Measurements from ENCODE around the gene ADAD2. TPM values are rescaled to one million over a fixed set of nuclear protein-coding genes. Genes with fewer than 3 reads are reported as not detected.

ADAD2 gene
- total RNA-seq, 1 experiment from 2014 or later, result not detected

GRCh38 chr16:84175350-84176081, 15.4 kb upstream of the ADAD2 start:
- DNase-seq, result peak; percentile 57 to 74
- H3K4me2 ChIP-seq, result no peak overlapping the region; the same call in 1 of the 2 replicates
- no peak overlapping the region for H3K27ac ChIP-seq
- peaks cover 33% of the 10 kb centered on the region for H3K4me1 ChIP-seq (replicated peaks; ENCODE audit: insufficient read depth)
- intact Hi-C loops (cut with micrococcal nuclease; ENCODE audit: unreplicated experiment), result loop anchor here (1.0 to 10.0 kb wide), 7 partner anchors 59 to 351 kb away; partner anchors contain the start of genes MBTPS1, MEAK7 and OSGIN1
- no peaks in the 10 kb centered on the region for H3K27me3 ChIP-seq (ENCODE audit: insufficient read depth, low read depth)
- TF ChIP-seq EZH2 (IDR thresholded peaks at IDR 0.05; ENCODE audit: low read depth) (no peak), CTCF (conservative IDR thresholded peaks at IDR 0.05) (peak; percentile 87)
- no peak overlapping the region for H2AFZ ChIP-seq
- CTCF ChIA-PET, result interaction anchor here (0.7 to 0.9 kb wide), 2 partner anchors 76 to 89 kb away, joined by 3 to 4 read pairs; no protein-coding TSS in a partner anchor
- no peaks in the 10 kb centered on the region for H3K79me2 ChIP-seq (ENCODE audit: low read depth)
- POLR2A ChIA-PET (ENCODE audit: unreplicated experiment), result interaction anchor here (0.7 kb wide), 1 partner anchor 329 kb away, joined by 5 read pairs; no protein-coding TSS in a partner anchor
- BruUV-seq (replicated peaks), result no TSS peak
- H3F3A ChIP-seq (ENCODE audit: insufficient read depth, low read depth), result peaks cover 37% of the 10 kb centered on the region
- no peak overlapping the region for H3K4me3 ChIP-seq
- H4K20me1 ChIP-seq (ENCODE audit: insufficient read depth), result no peaks in the 10 kb centered on the region; the same call in 1 of the 2 replicates
- H3K9me3 ChIP-seq (ENCODE audit: insufficient read depth, low read depth), result no peaks in the 10 kb centered on the region
- H3K36me3 ChIP-seq (ENCODE audit: low read depth), result no peaks in the 10 kb centered on the region
- H3K9me2 ChIP-seq (ENCODE audit: insufficient read depth), result no peaks in the 10 kb centered on the region

- peak overlapping the region; percentile 65 for H3K4me2 ChIP-seq
- no peaks in the 10 kb centered on the region for H3K9me3 ChIP-seq (ENCODE audit: insufficient read depth, low read depth)
- peaks cover 37% of the 10 kb centered on the region for H3F3A ChIP-seq (ENCODE audit: insufficient read depth, low read depth)
- H4K20me1 ChIP-seq (ENCODE audit: insufficient read depth), result no peaks in the 10 kb centered on the region; the same call in 1 of the 2 replicates
- TF ChIP-seq CTCF (conservative IDR thresholded peaks at IDR 0.05) (no peak), EZH2 (IDR thresholded peaks at IDR 0.05; ENCODE audit: low read depth) (no peak)
- H3K27me3 ChIP-seq (ENCODE audit: insufficient read depth, low read depth), result no peaks in the 10 kb centered on the region
- no peak for DNase-seq
- H2AFZ ChIP-seq, result no peak overlapping the region
- H3K36me3 ChIP-seq (ENCODE audit: low read depth), result no peaks in the 10 kb centered on the region
- POLR2A ChIA-PET (ENCODE audit: unreplicated experiment), result interaction anchor here (0.6 to 0.7 kb wide), 2 partner anchors 328 to 329 kb away, joined by 3 to 5 read pairs; no protein-coding TSS in a partner anchor
- CTCF ChIA-PET, result no interaction called here
- H3K27ac ChIP-seq, result peak overlapping the region; percentile 53; the same call in 1 of the 2 replicates
- no peaks in the 10 kb centered on the region for H3K9me2 ChIP-seq (ENCODE audit: insufficient read depth)
- intact Hi-C loops (cut with micrococcal nuclease; ENCODE audit: unreplicated experiment), result loop anchor here (2.0 to 10.0 kb wide), 6 partner anchors 60 to 352 kb away; partner anchors contain the start of genes MBTPS1, MEAK7 and OSGIN1
- no peak overlapping the region for H3K4me3 ChIP-seq
- no peaks in the 10 kb centered on the region for H3K79me2 ChIP-seq (ENCODE audit: low read depth)
- H3K4me1 ChIP-seq (replicated peaks; ENCODE audit: insufficient read depth), result peaks cover 33% of the 10 kb centered on the region
- no TSS peak for BruUV-seq (replicated peaks)
Observed at GRCh38 chr16:84176192-84177053, 14.5 kb upstream of the ADAD2 start.

GRCh38 chr16:84177741-84178073, 13.2 kb upstream of the ADAD2 start:
- Histone ChIP-seq H3K27ac (peak overlapping the region; percentile 53), H4K20me1 (ENCODE audit: insufficient read depth) (no peaks in the 10 kb centered on the region; the same call in 1 of the 2 replicates), H2AFZ (no peak overlapping the region), H3F3A (ENCODE audit: insufficient read depth, low read depth) (peaks cover 37% of the 10 kb centered on the region), H3K4me2 (peak overlapping the region; percentile 65), H3K9me2 (ENCODE audit: insufficient read depth) (no peaks in the 10 kb centered on the region), H3K4me3 (no peak overlapping the region), H3K79me2 (ENCODE audit: low read depth) (no peaks in the 10 kb centered on the region), H3K9me3 (ENCODE audit: insufficient read depth, low read depth) (no peaks in the 10 kb centered on the region), H3K4me1 (replicated peaks; ENCODE audit: insufficient read depth) (peaks cover 33% of the 10 kb centered on the region), H3K36me3 (ENCODE audit: low read depth) (no peaks in the 10 kb centered on the region), H3K27me3 (ENCODE audit: insufficient read depth, low read depth) (no peaks in the 10 kb centered on the region)
- TF ChIP-seq CTCF (conservative IDR thresholded peaks at IDR 0.05), result no peak
- TF ChIP-seq EZH2 (IDR thresholded peaks at IDR 0.05; ENCODE audit: low read depth), result no peak
- no TSS peak for BruUV-seq (replicated peaks)
- ChIA-PET CTCF (interaction anchor here (1.0 kb wide), 1 partner anchor 33 kb away, joined by 3 read pairs; the partner anchor contains the start of genes DNAAF1 and HSDL1), POLR2A (ENCODE audit: unreplicated experiment) (no interaction called here)
- intact Hi-C loops (cut with micrococcal nuclease; ENCODE audit: unreplicated experiment), result loop anchor here (2.0 to 10.0 kb wide), 6 partner anchors 61 to 353 kb away; partner anchors contain the start of genes MBTPS1, MEAK7 and OSGIN1
- DNase-seq, result peak in 1 of 2 experiments; percentile 55
